HG03135 (cell line): ENCODE data around the gene PDIA3.
"Not testable (repeated sequence)": the region's sequence is repeated elsewhere in the genome, so short reads cannot be mapped to it uniquely, and the experiment has no call there.

Experiments used
- ATAC-seq: cut with Tn5 transposase; IDR thresholded peaks from one replicate; pipeline ENCODE4 v1.9.1; 2021; ENCODE audit warnings: mild to moderate bottlenecking, moderate library complexity; ENCODE audit not compliant: unreplicated experiment

Gene PDIA3

GRCh38 chr15:43746245-43746902 is at the start of gene PDIA3:
Gene PDIA3, plus strand, starts transcription at chr15:43746438. Its CDS starts 102 bp downstream, at chr15:43746540.
- peak; percentile 65 for ATAC-seq

- no peak for ATAC-seq
Observed at GRCh38 chr15:43702174-43702573, 44.1 kb upstream of the PDIA3 start.

- no peak for ATAC-seq
Observed at GRCh38 chr15:43702701-43703424, 43.4 kb upstream of the PDIA3 start.

- not testable (repeated sequence) for ATAC-seq
Observed at GRCh38 chr15:43710431-43711131, 35.7 kb upstream of the PDIA3 start.

DNA sequence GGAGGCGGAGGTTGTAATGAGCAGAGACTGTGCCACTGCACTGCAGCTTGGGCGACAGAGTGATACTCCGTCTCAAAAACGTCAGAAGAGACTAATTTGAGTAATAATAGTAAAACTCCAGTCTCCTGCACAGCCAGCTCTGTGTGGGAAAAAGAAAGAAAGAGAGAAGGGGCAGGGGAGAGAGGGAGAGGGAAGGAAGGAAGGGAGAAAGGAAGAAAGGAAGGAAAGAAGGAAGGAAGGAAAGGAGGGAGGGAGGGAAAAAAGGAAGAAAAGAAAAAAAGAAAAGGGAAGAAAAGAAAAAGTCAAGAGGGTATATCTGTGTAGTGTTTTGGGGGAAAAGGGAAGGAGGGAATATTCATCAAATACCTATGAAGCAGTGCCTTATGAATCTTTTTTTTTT is 23.1 kb upstream of the PDIA3 start:
- ATAC-seq = no peak

DNA sequence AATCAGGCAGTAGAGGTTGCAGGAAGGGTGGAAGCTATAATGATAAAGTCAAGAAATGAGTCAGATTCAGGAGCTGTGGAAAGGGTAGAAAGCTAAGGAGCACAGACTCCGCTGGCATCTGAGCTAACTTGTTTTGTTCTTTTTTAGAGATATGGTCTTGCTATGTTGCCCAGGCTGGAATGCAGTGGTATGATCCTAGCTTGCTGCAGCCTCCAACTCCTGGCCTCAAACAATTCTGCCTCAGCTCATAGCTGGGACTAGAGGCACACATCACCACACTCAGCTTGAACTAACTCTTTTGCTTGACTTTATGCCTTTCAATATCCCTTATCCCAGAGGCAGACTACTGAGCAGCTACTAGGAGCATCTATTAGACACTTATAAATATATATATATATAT is 19.9 kb upstream of the PDIA3 start:
- ATAC-seq = not testable (repeated sequence)

DNA sequence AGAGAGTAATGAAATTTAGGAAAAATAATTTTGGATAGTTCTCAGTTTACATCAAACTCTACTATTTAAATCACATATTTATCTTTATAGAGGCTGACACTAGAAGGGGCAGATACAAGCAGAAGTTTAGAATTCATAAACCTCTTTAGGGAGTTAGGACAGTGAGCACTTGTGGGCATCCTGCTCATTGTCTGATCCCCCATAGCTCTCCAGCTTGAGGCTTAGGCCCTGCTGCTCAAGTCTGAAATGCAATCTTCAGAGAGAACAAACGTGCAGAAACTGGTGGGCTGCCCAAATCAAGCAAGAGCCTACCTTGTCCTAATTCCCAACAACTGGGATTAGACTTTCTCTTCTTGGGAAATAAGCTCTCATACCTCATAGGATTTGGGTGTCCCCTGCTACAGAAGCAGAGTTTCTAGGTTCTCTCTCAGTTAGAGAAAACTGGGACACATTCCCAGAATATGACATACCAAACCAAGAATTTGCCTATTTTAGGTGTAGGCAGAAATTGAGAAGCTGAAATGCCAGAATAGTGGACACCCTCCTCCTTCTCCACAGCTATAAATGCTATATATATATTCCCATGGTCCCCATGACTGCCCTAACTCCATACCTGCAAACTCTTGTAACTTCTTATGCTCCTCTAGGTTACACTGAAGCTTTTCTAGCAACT is 18.0 kb upstream of the PDIA3 start:
- ATAC-seq = not testable (repeated sequence)

DNA sequence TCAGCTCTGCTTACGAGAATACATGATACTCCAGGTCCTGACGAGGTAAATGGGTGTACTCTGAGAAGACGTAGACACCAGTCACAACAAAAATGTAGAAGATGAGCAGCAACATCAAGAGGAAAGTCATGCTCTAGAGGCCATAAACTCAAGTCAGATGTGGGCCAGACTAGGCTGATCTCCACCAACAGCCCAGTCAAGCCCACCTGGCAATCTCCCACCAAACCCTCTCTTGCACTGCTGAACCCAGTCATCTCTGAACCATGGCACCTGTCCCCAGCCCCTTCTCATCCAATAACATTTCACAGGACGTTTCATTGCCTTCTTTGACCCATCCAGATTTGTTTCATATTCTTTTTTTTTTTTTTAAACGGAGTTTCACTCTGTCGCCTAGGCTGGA is 10.8 kb upstream of the PDIA3 start:
- peak; percentile 43 for ATAC-seq

DNA sequence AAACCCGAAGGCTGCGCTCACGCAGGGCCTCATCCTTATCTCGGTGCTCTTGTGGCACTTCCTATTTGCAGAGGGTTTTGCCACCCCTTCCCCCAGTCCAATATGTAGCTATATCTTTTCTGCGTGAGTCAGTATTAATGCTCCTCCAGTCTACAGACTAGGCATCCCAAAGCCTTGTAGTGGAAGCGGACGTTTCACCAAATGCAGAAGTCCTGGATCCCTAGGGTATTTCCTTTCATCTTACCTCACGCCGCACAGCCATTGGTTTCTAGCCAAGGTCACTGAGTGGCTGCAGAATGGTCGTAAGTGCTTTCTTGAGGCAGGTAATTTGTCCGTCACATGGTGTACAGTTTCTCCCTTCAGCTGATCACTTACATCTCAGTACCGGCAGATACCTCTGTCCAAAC is 668 bp downstream of the PDIA3 start:
- ATAC-seq = peak; percentile 11

DNA sequence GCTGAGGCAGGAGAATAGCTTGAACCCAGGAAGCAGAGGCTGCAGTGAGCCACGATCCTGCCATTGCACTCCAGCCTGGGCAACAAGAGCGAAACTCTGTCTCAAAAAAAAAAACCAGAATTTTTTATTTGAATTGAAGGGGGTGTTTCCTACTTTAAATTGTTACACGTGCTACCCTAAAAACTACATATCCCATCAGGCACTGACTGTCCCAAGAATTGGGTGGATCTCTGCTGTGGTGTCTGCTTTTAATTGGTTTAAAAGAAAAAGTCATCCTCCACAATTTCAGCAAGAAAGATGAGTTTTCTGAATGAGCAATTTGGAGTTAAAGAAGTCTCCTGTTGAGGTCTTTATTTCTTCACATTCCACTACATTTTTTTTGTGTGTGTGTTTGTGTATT is 2.1 kb downstream of the PDIA3 start:
- no peak for ATAC-seq

GRCh38 chr15:43749690-43750345 is 3.6 kb downstream of the PDIA3 start:
- peak; percentile 51 for ATAC-seq

GRCh38 chr15:43751885-43752284 is 5.6 kb downstream of the PDIA3 start:
- ATAC-seq = no peak

- ATAC-seq = no peak
Observed at GRCh38 chr15:43762824-43763223, 16.6 kb downstream of the PDIA3 start.

GRCh38 chr15:43763819-43764446 is 17.7 kb downstream of the PDIA3 start:
- no peak for ATAC-seq

DNA sequence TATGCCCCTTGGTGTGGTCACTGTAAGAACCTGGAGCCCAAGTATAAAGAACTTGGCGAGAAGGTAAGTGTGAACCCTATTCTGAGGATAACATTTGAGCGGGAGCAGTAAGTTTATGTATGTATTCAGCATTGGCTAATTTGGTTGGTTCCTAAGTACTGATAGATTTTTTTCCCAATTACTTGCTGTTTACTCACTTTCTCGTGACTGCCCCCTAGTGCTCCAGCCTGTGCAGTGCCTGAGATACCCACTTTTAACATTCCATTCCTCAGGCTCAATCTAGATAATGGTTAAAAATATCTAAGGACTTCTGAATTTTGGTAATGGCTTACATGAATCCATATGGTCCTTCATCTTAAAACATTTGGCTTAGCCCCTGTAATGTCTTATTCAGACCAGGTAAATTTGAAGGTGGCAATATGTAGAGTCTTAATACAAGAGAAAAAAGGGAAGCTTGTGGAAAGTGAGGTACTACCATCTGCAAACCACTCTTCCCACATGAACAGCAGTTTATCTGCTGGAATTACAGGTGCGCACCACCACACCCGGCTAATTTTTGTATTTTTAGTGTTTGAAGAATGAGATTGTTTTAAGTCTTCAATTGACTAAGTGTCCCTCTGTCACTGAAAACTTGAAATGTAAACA is 23.5 kb downstream of the PDIA3 start:
- no peak for ATAC-seq

DNA sequence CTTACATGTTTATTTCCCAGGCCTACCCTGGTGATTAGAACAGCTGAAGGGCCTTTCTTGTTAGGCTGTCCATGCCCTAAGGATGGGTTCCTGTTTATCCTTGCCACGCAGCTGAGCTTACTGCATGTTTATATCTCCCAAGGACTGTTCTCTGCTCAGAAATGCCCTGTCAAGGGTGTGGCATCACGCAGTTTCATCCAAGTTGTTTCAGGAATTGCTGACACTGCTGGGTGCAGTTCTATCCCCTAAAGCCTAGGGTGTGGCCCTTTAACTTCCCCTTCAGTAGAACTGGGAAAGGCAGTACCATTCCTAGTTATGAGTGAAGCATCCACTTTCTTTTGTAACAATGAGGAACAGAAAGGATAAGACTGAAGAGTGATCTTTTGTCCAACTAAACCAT is 25.6 kb downstream of the PDIA3 start:
- ATAC-seq = no peak

GRCh38 chr15:43772624-43773023 is 26.4 kb downstream of the PDIA3 start:
- ATAC-seq = no peak

DNA sequence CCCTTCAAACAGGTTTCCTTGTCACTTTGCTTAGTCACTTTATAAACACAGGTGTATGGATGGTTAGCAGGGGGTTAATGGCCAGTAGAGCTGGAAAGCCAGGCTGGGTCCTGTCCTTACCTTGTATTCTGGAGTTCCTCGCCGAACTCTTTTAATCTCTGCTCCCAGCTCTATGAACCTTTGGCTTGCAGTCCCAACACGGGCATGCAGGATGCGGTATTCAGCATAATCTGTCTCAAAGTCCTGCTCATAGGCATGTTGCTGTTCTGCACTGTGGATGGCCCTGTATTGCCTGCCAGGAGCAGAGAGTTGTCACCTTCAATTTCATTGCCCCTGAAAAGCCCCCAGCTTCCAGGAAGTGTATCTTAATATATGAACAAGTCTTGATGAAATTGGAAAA is 27.8 kb downstream of the PDIA3 start:
- no peak for ATAC-seq

GRCh38 chr15:43775411-43775965 is 29.2 kb downstream of the PDIA3 start:
- ATAC-seq = no peak
